ENCODE results near the gene SYTL3.

DNA sequence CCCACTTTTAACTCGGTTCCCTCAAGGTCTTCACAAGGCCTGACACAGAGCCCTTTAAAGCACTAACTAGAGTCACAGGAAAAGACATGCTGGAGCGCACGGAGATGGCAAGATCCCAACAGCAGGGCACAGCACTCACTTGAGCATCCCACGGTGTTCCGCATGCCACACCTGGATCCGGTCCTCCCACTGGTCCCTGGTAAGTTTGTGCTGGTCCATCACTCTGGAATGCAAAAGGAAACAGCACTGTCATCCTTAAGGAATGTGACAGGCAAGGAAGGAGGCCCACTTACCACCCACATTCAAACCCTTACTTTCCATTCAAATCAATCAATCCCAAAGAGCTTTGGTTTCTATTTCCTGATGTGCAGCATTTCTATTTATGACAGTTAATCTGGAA is 134.7 kb downstream of the SYTL3 start:
- TF ChIP-seq, protein P1, sequence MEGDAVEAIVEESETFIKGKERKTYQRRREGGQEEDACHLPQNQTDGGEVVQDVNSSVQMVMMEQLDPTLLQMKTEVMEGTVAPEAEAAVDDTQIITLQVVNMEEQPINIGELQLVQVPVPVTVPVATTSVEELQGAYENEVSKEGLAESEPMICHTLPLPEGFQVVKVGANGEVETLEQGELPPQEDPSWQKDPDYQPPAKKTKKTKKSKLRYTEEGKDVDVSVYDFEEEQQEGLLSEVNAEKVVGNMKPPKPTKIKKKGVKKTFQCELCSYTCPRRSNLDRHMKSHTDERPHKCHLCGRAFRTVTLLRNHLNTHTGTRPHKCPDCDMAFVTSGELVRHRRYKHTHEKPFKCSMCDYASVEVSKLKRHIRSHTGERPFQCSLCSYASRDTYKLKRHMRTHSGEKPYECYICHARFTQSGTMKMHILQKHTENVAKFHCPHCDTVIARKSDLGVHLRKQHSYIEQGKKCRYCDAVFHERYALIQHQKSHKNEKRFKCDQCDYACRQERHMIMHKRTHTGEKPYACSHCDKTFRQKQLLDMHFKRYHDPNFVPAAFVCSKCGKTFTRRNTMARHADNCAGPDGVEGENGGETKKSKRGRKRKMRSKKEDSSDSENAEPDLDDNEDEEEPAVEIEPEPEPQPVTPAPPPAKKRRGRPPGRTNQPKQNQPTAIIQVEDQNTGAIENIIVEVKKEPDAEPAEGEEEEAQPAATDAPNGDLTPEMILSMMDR (optimal IDR thresholded peaks at IDR 0.05 in 1 of 3, IDR thresholded peaks at IDR 0.05 in 1 of 3, conservative IDR thresholded peaks at IDR 0.05 in 1 of 3; ENCODE audit: extremely low read depth in 1 of 3, insufficient read depth in 2 of 3, low read length in 3 of 3) = no peak
- TF ChIP-seq EZH2 (IDR thresholded peaks at IDR 0.05; ENCODE audit: low read length) = no peak

Measured in keratinocyte (primary cell).